Panc1 (cell line): ENCODE results near the gene AGPAT4. TPM values are rescaled to one million over a fixed set of nuclear protein-coding genes. Genes with fewer than 3 reads are reported as not detected.

Source experiments
- ATAC-seq: fragments of 200-7000 bp; cut with Tn5 transposase; 2 replicates; pipeline ENCODE4 v1.9.1; 2020; ENCODE audit warnings: mild to moderate bottlenecking, moderate library complexity
- BruUV-seq: library from RNA; stranded (reverse); fragments of 400-500 nt; replicated peaks from 2 replicates; lab custom pipeline; 2021; lab: Mats Ljungman, UMichigan
- CTCF ChIA-PET: fragments of 300-600 bp; sonication (Branson Sonifier 250); formaldehyde crosslinking; loops from one replicate; lab custom pipeline; 2022; ENCODE audit warnings: antibody characterized with exemption; lab: Charles Lee
- POLR2A ChIA-PET: fragments of 300-600 bp; sonication (Branson Sonifier 250); formaldehyde crosslinking; loops from one replicate; lab custom pipeline; 2022; ENCODE audit warnings: antibody characterized with exemption; lab: Charles Lee
- DNase-seq: peaks from one replicate; pipeline ENCODE4 v3.0.0-alpha.2; 2010; ENCODE audit warnings: low read depth, low spot score
- H3K27ac ChIP-seq: 2 replicates; pipeline ENCODE4 v1.5.1; 2011; ENCODE audit warnings: mild to moderate bottlenecking, low read length, inconsistent platforms
- H3K27me3 ChIP-seq: fragments of 200-500 bp; sonication (Bioruptor generic); 2 replicates; pipeline ENCODE4 v1.6.0; 2014; ENCODE audit warnings: low read length, inconsistent platforms; ENCODE audit not compliant: control insufficient read depth, insufficient read depth
- H3K36me3 ChIP-seq: fragments of 200-500 bp; sonication (Bioruptor generic); 2 replicates; pipeline ENCODE4 v1.5.1; 2014; ENCODE audit warnings: inconsistent platforms, mild to moderate bottlenecking, low read length, moderate library complexity; ENCODE audit not compliant: control insufficient read depth, insufficient read depth
- H3K4me1 ChIP-seq: 2 replicates; pipeline ENCODE4 v1.5.1; 2011; ENCODE audit warnings: inconsistent platforms, mild to moderate bottlenecking, low read length, moderate library complexity; ENCODE audit not compliant: control insufficient read depth, insufficient read depth
- H3K4me3 ChIP-seq, 2 experiments: 2 replicates each; pipeline ENCODE4 v1.5.1; 2011 to 2012; ENCODE audit warnings: low read depth in 2 of 2, low read length in 2 of 2, mild to moderate bottlenecking in 2 of 2, inconsistent platforms in 1 of 2, moderate library complexity in 1 of 2
- H3K9me3 ChIP-seq: fragments of 200-500 bp; sonication (Bioruptor generic); 2 replicates; pipeline ENCODE4 v1.5.1; 2014; ENCODE audit warnings: low read depth, mild to moderate bottlenecking, inconsistent platforms, low read length, moderate library complexity; ENCODE audit not compliant: control insufficient read depth, insufficient read depth
- CTCF ChIP-seq: fragments of 450-650 bp; IDR thresholded peaks from 2 replicates; pipeline ENCODE4 v1.5.1; 2017; ENCODE audit warnings: mild to moderate bottlenecking
- POLR2AphosphoS5 ChIP-seq: IDR thresholded peaks from 2 replicates; pipeline ENCODE4 v1.6.1; 2012; ENCODE audit warnings: mild to moderate bottlenecking, low read depth, low read length, moderate library complexity
- REST ChIP-seq, 2 experiments: IDR thresholded peaks; 2 replicates each; pipeline ENCODE4 v1.6.1; 2011 to 2012; ENCODE audit warnings: low read depth in 2 of 2, control low read depth in 1 of 2, low read length in 1 of 2, mild to moderate bottlenecking in 1 of 2, moderate library complexity in 1 of 2; ENCODE audit not compliant: insufficient read depth in 1 of 2
- SIN3A ChIP-seq: IDR thresholded peaks from 2 replicates; pipeline ENCODE4 v1.6.1; 2012; ENCODE audit warnings: low read depth, mild to moderate bottlenecking, low read length, moderate library complexity, borderline replicate concordance; ENCODE audit not compliant: insufficient read depth
- TCF7L2 ChIP-seq: IDR thresholded peaks from 2 replicates; pipeline ENCODE4 v1.6.1; 2011; ENCODE audit warnings: mild to moderate bottlenecking, low read depth, low read length, inconsistent platforms
- in situ Hi-C: cut with HindIII; loops from 2 replicates; pipeline ENCODE4 v1.10.0; 2016; ENCODE audit warnings: low sequenced_read_pairs, low pct_unique_long_range_greater_than_20kb
- intact Hi-C: fragments of 100-400 bp; cut with micrococcal nuclease; formaldehyde crosslinking; loops from one replicate; pipeline ENCODE4 v1.10.0; 2022; ENCODE audit not compliant: unreplicated experiment
- total RNA-seq: library from RNA; stranded (reverse); gene quantifications from one replicate; pipeline ENCODE4 v1.2.1, GENCODE V29; 2021; ENCODE audit not compliant: unreplicated experiment

Gene AGPAT4
- total RNA-seq, 1 experiment from 2014 or later: 12.9 TPM

GRCh38 chr6:161264181-161264580 is 9.7 kb downstream of the AGPAT4 start:
- Histone ChIP-seq H3K36me3 (no peaks in the 10 kb centered on the region), H3K27me3 (no peaks in the 10 kb centered on the region), H3K4me3 (no peak overlapping the region), H3K4me1 (no peaks in the 10 kb centered on the region), H3K27ac (no peak overlapping the region), H3K9me3 (no peaks in the 10 kb centered on the region)
- ChIA-PET CTCF (no interaction called here), POLR2A (no interaction called here)
- ATAC-seq: no peak
- BruUV-seq: no TSS peak
- DNase-seq: no peak
- in situ Hi-C loops: no loop called here
- intact Hi-C loops: no loop called here
- no peak for TF ChIP-seq CTCF
- TF ChIP-seq TCF7L2: no peak
- no peak for TF ChIP-seq POLR2AphosphoS5
- TF ChIP-seq REST (IDR thresholded peaks at IDR 0.05; ENCODE audit: insufficient read depth in 1 of 2, low read depth in 2 of 2, low read length in 1 of 2): no peak
- TF ChIP-seq SIN3A: no peak

- Histone ChIP-seq H3K9me3 (no peaks in the 10 kb centered on the region), H3K27ac (no peak overlapping the region), H3K36me3 (no peaks in the 10 kb centered on the region), H3K4me3 (no peak overlapping the region), H3K4me1 (peaks cover 6% of the 10 kb centered on the region; the same call in 1 of the 2 replicates), H3K27me3 (no peaks in the 10 kb centered on the region)
- POLR2A ChIA-PET: interaction anchor here (0.9 kb wide), 1 partner anchor 12 kb away, joined by 3 read pairs; the partner anchor contains the start of gene AGPAT4
- in situ Hi-C loops: no loop called here
- intact Hi-C loops: no loop called here
- no peak for DNase-seq
- BruUV-seq: no TSS peak
- no peak for ATAC-seq
- CTCF ChIA-PET: interaction anchor here (1.1 kb wide), 1 partner anchor 112 kb away, joined by 3 read pairs; no protein-coding TSS in a partner anchor
- TF ChIP-seq CTCF: no peak
- TF ChIP-seq TCF7L2: no peak
These were observed 12.0 kb downstream of the AGPAT4 start for GRCh38 chr6:161261816-161262215.
